Liver (tissue), 9 donors: Measurements from ENCODE around the gene ENPP7. TPM values are rescaled to one million over a fixed set of nuclear protein-coding genes. Genes with fewer than 3 reads are reported as not detected.

Source experiments
- DNase-seq: peaks from one replicate; pipeline ENCODE4 v3.0.0-alpha.2; 2017; ENCODE audit warnings: low spot score
- H3K27ac ChIP-seq, 2 donors: one replicate each; pipeline ENCODE4 v1.7.0; 2013; ENCODE audit warnings: inconsistent platforms in 2 of 2, low read length in 2 of 2, control low read depth in 1 of 2, low read depth in 1 of 2, mild to moderate bottlenecking in 1 of 2
- H3K27me3 ChIP-seq, 4 donors: one replicate each; pipeline versions ENCODE4 v1.6.1 to v1.7.0; 2013; ENCODE audit warnings: low read length in 3 of 4, inconsistent platforms in 1 of 4, mild to moderate bottlenecking in 1 of 4, moderate library complexity in 1 of 4; ENCODE audit not compliant: control insufficient read depth in 4 of 4, insufficient read depth in 4 of 4
- H3K36me3 ChIP-seq, 4 donors: one replicate each; pipeline versions ENCODE4 v1.6.1 to v1.7.0; 2013; ENCODE audit warnings: low read length in 3 of 4, mild to moderate bottlenecking in 3 of 4, low read depth in 1 of 4, moderate library complexity in 1 of 4; ENCODE audit not compliant: control insufficient read depth in 4 of 4, insufficient read depth in 3 of 4
- H3K4me1 ChIP-seq, 4 donors: one replicate each; pipeline versions ENCODE4 v1.6.1 to v1.7.0; 2013; ENCODE audit warnings: low read length in 3 of 4, mild to moderate bottlenecking in 3 of 4, moderate library complexity in 1 of 4; ENCODE audit not compliant: control insufficient read depth in 4 of 4, insufficient read depth in 4 of 4
- H3K4me3 ChIP-seq, 3 donors: one replicate each; pipeline versions ENCODE4 v1.6.1 to v1.7.0; 2013; ENCODE audit warnings: low read length in 3 of 3, control low read depth in 1 of 3, low read depth in 1 of 3, mild to moderate bottlenecking in 1 of 3
- H3K9ac ChIP-seq, 2 donors: one replicate each; pipeline ENCODE4 v1.7.0; 2013; ENCODE audit warnings: low read length in 2 of 2, mild to moderate bottlenecking in 2 of 2, moderate library complexity in 2 of 2, control low read depth in 1 of 2, low read depth in 1 of 2
- H3K9me3 ChIP-seq, 4 donors: one replicate each; pipeline versions ENCODE4 v1.6.1 to v1.7.0; 2013; ENCODE audit warnings: low read length in 3 of 4; ENCODE audit not compliant: control insufficient read depth in 4 of 4
- ATF3 ChIP-seq: IDR thresholded peaks from 2 replicates; pipeline ENCODE4 v1.6.1; 2016; ENCODE audit warnings: antibody characterized with exemption
- CTCF ChIP-seq: fragments of 150-350 bp; IDR thresholded peaks from 2 replicates; pipeline ENCODE4 v1.5.1; 2017; ENCODE audit warnings: improper control_type of control experiment, low read depth, low read length; ENCODE audit not compliant: missing input control
- EGR1 ChIP-seq, 2 donors: IDR thresholded peaks; 2 replicates each; pipeline ENCODE4 v1.6.1; 2016 to 2018; ENCODE audit warnings: antibody characterized with exemption in 2 of 2, low read depth in 2 of 2
- FOXA1 ChIP-seq: IDR thresholded peaks from 2 replicates; pipeline ENCODE4 v1.6.1; 2016; ENCODE audit warnings: antibody characterized with exemption
- FOXA2 ChIP-seq: IDR thresholded peaks from 2 replicates; pipeline ENCODE4 v1.6.1; 2016; ENCODE audit warnings: antibody characterized with exemption
- GABPA ChIP-seq, 2 donors: IDR thresholded peaks in 1 of 2; conservative IDR thresholded peaks in 1 of 2; 2 replicates each; pipeline ENCODE4 v1.6.1; 2016; ENCODE audit warnings: antibody characterized with exemption in 2 of 2, mild to moderate bottlenecking in 1 of 2, moderate library complexity in 1 of 2
- HNF4A ChIP-seq, 2 donors: conservative IDR thresholded peaks; 2 replicates each; pipeline ENCODE4 v1.6.1; 2016; ENCODE audit warnings: antibody characterized with exemption in 2 of 2, mild to moderate bottlenecking in 2 of 2
- HNF4G ChIP-seq: IDR thresholded peaks from 2 replicates; pipeline ENCODE4 v1.6.1; 2016; ENCODE audit warnings: antibody characterized with exemption
- JUND ChIP-seq, 2 donors: IDR thresholded peaks; 2 replicates each; pipeline ENCODE4 v1.6.1; 2016; ENCODE audit warnings: antibody characterized with exemption in 2 of 2
- MAX ChIP-seq: IDR thresholded peaks from 2 replicates; pipeline ENCODE4 v1.6.1; 2016; ENCODE audit warnings: antibody characterized with exemption
- NR2F2 ChIP-seq: IDR thresholded peaks from 2 replicates; pipeline ENCODE4 v1.6.1; 2016; ENCODE audit warnings: antibody characterized with exemption
- RAD21 ChIP-seq, 2 donors: IDR thresholded peaks; 2 replicates each; pipeline ENCODE4 v1.6.1; 2016; ENCODE audit warnings: antibody characterized with exemption in 2 of 2, mild to moderate bottlenecking in 2 of 2
- REST ChIP-seq: IDR thresholded peaks from 2 replicates; pipeline ENCODE4 v1.6.1; 2016; ENCODE audit warnings: antibody characterized with exemption, mild to moderate bottlenecking
- RXRA ChIP-seq, 2 donors: IDR thresholded peaks; 2 replicates each; pipeline ENCODE4 v1.6.1; 2017 to 2018; ENCODE audit warnings: antibody characterized with exemption in 2 of 2, mild to moderate bottlenecking in 1 of 2
- SP1 ChIP-seq: IDR thresholded peaks from 2 replicates; pipeline ENCODE4 v1.6.1; 2018; ENCODE audit warnings: antibody characterized with exemption, mild to moderate bottlenecking
- TAF1 ChIP-seq: conservative IDR thresholded peaks from 2 replicates; pipeline ENCODE4 v1.6.1; 2016; ENCODE audit warnings: antibody characterized with exemption, mild to moderate bottlenecking
- YY1 ChIP-seq: IDR thresholded peaks from 2 replicates; pipeline ENCODE4 v1.6.1; 2016; ENCODE audit warnings: antibody characterized with exemption, mild to moderate bottlenecking
- ZBTB33 ChIP-seq: IDR thresholded peaks from 2 replicates; pipeline ENCODE4 v1.6.1; 2016; ENCODE audit warnings: antibody characterized with exemption
- WGBS: extraction: QIAGEN DNeasy Blood & Tissue Kit; methylation state at CpG from one replicate; pipeline ENCODE4 v1.1.7; 2013; 5-methylcytosine and 5-hydroxymethylcytosine counted together
- polyA plus RNA-seq, 2 donors: library from polyadenylated mRNA; stranded (reverse) in 1 of 2; unstranded in 1 of 2; fragments of 200-250 nt in 1 of 2; fragments of >200 nt in 1 of 2; fragmentation: Nextera tagmentation in 1 of 2; extraction: Ambion mirVana in 1 of 2; gene quantifications; one replicate each; pipeline versions ENCODE4 v1.2.1 to v1.2.3, GENCODE V29; 2013 to 2015
- total RNA-seq, 2 donors: library from RNA; depleted of rRNA; stranded (reverse); fragments of >200 nt; gene quantifications; one replicate each; pipeline ENCODE4 v1.2.3, GENCODE V29; 2014
- donor health status: healthy.
- donor health status: healthy.
- donor health status: healthy.
- donor health status: healthy.
- donor health status: healthy.

ENPP7 gene
- total and polyA plus RNA-seq, 4 donors, result 1.7 to 12.0 (median 3.9) TPM

- TF ChIP-seq FOXA1 (no peak), EGR1 (IDR thresholded peaks at IDR 0.05; ENCODE audit: low read depth in 2 of 2) (no peak), HNF4A (conservative IDR thresholded peaks at IDR 0.05) (no peak), RXRA (IDR thresholded peaks at IDR 0.05) (no peak), ZBTB33 (no peak), JUND (IDR thresholded peaks at IDR 0.05) (no peak), RAD21 (IDR thresholded peaks at IDR 0.05) (no peak), GABPA (IDR thresholded peaks at IDR 0.05 in 1 of 2, conservative IDR thresholded peaks at IDR 0.05 in 1 of 2) (no peak), CTCF (no peak), ATF3 (no peak), SP1 (no peak), REST (no peak), YY1 (no peak), MAX (no peak), NR2F2 (no peak), FOXA2 (no peak), HNF4G (no peak), TAF1 (no peak)
- Histone ChIP-seq H3K9me3 (no peaks in the 10 kb centered on the region), H3K9ac (no peak overlapping the region), H3K27ac (no peak overlapping the region), H3K4me3 (no peak overlapping the region), H3K27me3 (peaks cover 0 to 3% (median 3%) of the 10 kb centered on the region in 4 donors), H3K4me1 (no peaks in the 10 kb centered on the region), H3K36me3 (no peaks in the 10 kb centered on the region)
- 65% methylated on average over 14 of the region's 14 CpGs for WGBS
- no peak for DNase-seq
Measured at GRCh38 chr17:79681101-79681621, 49.6 kb upstream of the ENPP7 start.
